ENCODE results near the gene WDR5B. TPM values are rescaled to one million over a fixed set of nuclear protein-coding genes. Genes with fewer than 3 reads are reported as not detected.

The WDR5B gene
- total and polyA plus RNA-seq, 5 donors: 2.0 to 4.0 (median 3.6) TPM

DNA sequence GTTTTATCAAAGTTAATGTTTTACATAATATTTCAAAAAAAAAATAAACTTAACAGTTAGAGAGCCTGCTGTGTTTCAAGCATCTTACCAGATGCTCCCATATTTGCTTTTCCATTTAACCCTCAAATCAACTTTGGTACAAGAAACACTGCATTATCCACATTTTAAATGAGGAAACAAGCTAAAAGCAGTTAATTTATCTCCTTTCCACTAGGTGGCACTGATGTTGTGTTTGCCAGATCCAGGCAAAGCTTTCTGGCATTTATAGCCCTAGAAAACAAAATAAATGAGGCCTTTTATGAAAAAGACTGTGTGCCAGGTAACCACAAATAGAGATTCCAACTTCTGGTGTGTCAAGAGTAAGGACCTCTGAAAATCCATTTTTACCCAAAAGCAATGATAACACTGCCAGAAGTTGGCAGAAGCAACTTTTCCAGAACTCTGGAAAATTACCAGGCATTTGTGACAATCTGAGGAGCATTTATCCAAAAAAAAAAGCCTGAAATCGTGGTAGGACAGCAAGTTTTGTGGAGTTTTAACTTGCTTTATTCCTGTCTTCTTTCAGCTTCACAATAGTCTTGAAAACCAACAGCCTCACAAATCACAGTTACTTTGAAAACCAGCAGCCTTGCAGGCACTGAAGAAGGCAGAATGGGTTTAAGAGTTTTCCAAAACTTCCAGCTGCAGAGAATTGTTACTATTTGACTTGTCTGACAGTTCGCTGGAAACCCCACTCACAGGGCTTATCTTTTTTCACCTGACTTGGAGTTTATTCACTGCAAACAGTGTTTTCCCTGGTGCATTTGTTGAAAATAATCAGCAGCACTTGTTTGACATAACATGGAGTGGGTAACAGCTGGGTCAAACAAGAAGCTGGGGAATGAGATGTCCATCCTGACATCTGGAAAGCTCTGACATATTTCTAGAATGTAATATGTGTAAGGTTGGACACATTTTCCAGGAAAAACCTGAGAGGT is 22.7 kb downstream of the WDR5B start:
- no peaks in the 10 kb centered on the region for H3K27me3 ChIP-seq (ENCODE audit: control insufficient read depth, insufficient read depth)
- H3K4me3 ChIP-seq (ENCODE audit: low read length): no peak overlapping the region
- ATAC-seq (no peak), DNase-seq (no peak)
- H3K27ac ChIP-seq (ENCODE audit: low read length): no peak overlapping the region
- WGBS: 42% methylated on average over 2 of the region's 2 CpGs
- intact Hi-C loops (cut with DNase I): loop anchor here in 3 of 4 donors (5.0 to 10.0 kb wide), 3 partner anchors 282 to 289 kb away; partner anchors contain the start of gene PARP14 (in 1 of the 3)
- no peaks in the 10 kb centered on the region for H3K4me1 ChIP-seq (ENCODE audit: control insufficient read depth, insufficient read depth, low read length)
- H3K9me3 ChIP-seq (ENCODE audit: control insufficient read depth, low read length): no peaks in the 10 kb centered on the region

DNA sequence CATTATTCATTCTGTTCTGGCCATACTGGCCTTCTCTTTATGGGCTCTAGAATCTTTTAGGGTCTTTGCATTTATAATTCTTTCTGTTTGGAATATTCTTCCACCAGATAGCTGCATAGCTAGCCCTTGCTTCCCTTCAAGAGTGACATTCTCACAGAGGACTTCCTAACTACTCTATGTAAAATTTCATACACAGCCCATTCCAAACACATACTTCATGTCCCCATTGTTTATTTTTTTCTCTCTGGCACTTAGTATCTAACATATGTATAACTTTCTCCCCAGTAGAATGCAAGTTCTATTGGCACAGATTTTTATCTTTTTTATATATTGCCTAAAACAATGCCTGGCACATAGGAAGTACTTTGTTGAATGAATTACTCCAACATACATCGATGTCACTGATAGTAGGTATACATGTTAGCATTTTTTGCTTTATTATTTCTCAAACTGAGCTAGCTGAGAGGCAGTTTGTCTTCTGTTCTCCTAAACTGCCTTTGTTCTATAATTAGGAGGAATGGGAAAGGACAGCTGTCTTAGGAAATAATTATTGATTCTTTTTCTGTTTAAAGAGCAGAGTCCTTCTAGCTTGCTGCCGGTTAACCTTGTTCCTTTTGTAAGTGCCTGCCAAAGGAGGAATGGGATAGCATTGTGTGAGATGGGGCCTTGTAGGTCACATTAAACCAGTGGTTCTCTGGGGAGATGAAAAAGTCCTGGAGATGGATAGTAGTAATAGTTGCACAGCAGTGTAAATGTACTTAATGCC is 24.0 kb downstream of the WDR5B start:
- ATAC-seq (no peak), DNase-seq (no peak)
- WGBS: 81% methylated on average over 2 of the region's 2 CpGs
- Histone ChIP-seq H3K4me1 (ENCODE audit: control insufficient read depth, insufficient read depth, low read length) (no peaks in the 10 kb centered on the region), H3K9me3 (ENCODE audit: control insufficient read depth, low read length) (no peaks in the 10 kb centered on the region), H3K4me3 (ENCODE audit: low read length) (no peak overlapping the region), H3K27ac (ENCODE audit: low read length) (no peak overlapping the region), H3K27me3 (ENCODE audit: control insufficient read depth, insufficient read depth) (no peaks in the 10 kb centered on the region)
- intact Hi-C loops (cut with DNase I): loop anchor here in 3 of 4 donors (5.0 to 10.0 kb wide), 3 partner anchors 283 to 290 kb away; partner anchors contain the start of gene PARP14 (in 1 of the 3)

DNA sequence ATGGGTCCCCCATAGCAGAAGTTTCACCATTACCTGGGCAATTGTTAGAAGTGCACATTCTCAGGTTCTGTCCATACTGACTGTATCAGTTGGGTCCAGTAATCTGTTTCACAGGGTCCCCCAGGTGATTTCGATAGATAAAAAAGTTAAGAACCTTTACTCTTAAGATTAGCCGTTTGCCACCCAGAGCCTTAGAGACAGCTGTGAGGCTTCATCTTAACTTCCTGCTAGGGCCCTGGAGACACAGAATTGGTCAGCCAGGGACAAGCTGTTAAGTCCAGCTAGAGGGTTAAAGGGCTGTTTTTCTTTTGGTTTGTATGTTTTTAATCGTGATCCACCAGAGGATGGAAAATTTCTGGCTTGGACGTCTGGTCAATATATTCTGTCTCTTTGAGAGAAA is 25.2 kb downstream of the WDR5B start:
- intact Hi-C loops (cut with DNase I): loop anchor here in 3 of 4 donors (5.0 to 10.0 kb wide), 3 partner anchors 284 to 292 kb away; partner anchors contain the start of gene PARP14 (in 1 of the 3)
- no peaks in the 10 kb centered on the region for H3K27me3 ChIP-seq (ENCODE audit: control insufficient read depth, insufficient read depth)
- H3K27ac ChIP-seq (ENCODE audit: low read length): peak overlapping the region; percentile 45
- H3K4me3 ChIP-seq (ENCODE audit: low read length): no peak overlapping the region
- no peaks in the 10 kb centered on the region for H3K9me3 ChIP-seq (ENCODE audit: control insufficient read depth, low read length)
- DNase-seq: no peak
- no peak for ATAC-seq
- WGBS: 48% methylated on average over 4 of the region's 4 CpGs
- no peaks in the 10 kb centered on the region for H3K4me1 ChIP-seq (ENCODE audit: control insufficient read depth, insufficient read depth, low read length)

DNA sequence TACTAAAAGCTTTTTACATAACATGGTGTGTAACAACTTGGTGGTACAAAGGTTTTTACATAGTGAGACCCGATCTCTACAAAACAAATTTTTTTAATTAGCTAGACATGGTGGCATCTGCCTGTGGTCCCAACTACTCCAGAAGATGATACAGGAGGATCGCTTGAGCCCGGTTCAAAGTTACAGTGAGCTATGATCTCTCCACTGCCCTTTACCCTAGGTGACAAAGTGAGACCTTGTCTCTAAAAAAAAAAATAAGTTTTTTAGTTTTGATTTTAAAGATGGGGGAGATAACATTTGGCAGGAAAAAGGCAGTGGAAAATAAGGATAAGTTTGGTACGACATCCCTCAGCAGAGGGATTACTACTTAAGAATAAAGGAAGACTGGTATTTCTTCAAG is 26.0 kb downstream of the WDR5B start:
- no peaks in the 10 kb centered on the region for H3K9me3 ChIP-seq (ENCODE audit: control insufficient read depth, low read length)
- 82% methylated on average over 4 of the region's 4 CpGs for WGBS
- no peak overlapping the region for H3K27ac ChIP-seq (ENCODE audit: low read length)
- no peak for ATAC-seq
- no peak overlapping the region for H3K4me3 ChIP-seq (ENCODE audit: low read length)
- intact Hi-C loops (cut with DNase I): loop anchor here in 3 of 4 donors (5.0 to 10.0 kb wide), 3 partner anchors 285 to 292 kb away; partner anchors contain the start of gene PARP14 (in 1 of the 3)
- H3K4me1 ChIP-seq (ENCODE audit: control insufficient read depth, insufficient read depth, low read length): no peaks in the 10 kb centered on the region
- no peaks in the 10 kb centered on the region for H3K27me3 ChIP-seq (ENCODE audit: control insufficient read depth, insufficient read depth)
- DNase-seq: no peak

DNA sequence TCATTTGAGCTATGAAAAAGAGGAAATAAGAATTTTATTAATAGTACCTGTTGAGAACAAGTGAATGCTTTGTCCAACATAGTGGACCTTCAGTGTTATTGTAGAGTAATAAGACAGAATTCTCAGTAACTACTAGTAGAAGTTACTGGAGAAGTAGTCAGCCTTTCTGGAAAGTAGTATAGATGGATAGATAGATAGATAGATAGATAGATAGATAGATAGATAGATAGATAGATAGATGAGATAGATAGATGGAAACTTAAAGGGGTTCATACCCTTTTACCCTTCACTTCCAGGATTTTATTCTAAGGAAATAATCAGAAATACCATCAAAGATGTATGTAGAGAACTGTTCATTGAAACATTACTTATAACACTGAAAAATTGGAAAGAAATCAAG is 26.7 kb downstream of the WDR5B start:
- DNase-seq: no peak
- Histone ChIP-seq H3K27me3 (ENCODE audit: control insufficient read depth, insufficient read depth) (no peaks in the 10 kb centered on the region), H3K4me1 (ENCODE audit: control insufficient read depth, insufficient read depth, low read length) (no peaks in the 10 kb centered on the region), H3K9me3 (ENCODE audit: control insufficient read depth, low read length) (no peaks in the 10 kb centered on the region), H3K27ac (ENCODE audit: low read length) (no peak overlapping the region), H3K4me3 (ENCODE audit: low read length) (no peak overlapping the region)
- intact Hi-C loops (cut with DNase I): no loop called here
- ATAC-seq: no peak

DNA sequence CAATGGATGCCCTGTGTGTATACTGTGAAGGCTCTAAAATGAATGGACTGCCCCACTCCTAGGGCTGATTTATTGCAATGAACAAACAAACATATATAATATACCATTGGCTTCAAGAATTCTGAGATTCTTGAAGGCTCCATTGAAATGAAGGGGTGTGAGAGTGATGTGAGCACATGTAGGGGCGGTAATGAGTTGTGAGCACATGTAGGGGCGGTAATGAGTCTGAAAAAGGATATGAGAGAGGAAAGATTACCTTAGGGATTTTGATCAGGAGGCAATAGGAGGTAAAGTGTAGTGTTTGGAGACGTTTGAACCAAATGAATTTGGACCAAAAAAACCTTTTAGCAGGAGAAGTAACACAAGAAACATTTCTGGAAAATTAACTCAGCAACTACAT is 28.2 kb downstream of the WDR5B start:
- no peaks in the 10 kb centered on the region for H3K4me1 ChIP-seq (ENCODE audit: control insufficient read depth, insufficient read depth, low read length)
- 76% methylated on average over 3 of the region's 3 CpGs for WGBS
- H3K4me3 ChIP-seq (ENCODE audit: low read length): no peak overlapping the region
- intact Hi-C loops (cut with DNase I): no loop called here
- ATAC-seq: no peak
- DNase-seq: no peak
- H3K9me3 ChIP-seq (ENCODE audit: control insufficient read depth, low read length): no peaks in the 10 kb centered on the region
- no peaks in the 10 kb centered on the region for H3K27me3 ChIP-seq (ENCODE audit: control insufficient read depth, insufficient read depth)
- H3K27ac ChIP-seq (ENCODE audit: low read length): no peak overlapping the region

DNA sequence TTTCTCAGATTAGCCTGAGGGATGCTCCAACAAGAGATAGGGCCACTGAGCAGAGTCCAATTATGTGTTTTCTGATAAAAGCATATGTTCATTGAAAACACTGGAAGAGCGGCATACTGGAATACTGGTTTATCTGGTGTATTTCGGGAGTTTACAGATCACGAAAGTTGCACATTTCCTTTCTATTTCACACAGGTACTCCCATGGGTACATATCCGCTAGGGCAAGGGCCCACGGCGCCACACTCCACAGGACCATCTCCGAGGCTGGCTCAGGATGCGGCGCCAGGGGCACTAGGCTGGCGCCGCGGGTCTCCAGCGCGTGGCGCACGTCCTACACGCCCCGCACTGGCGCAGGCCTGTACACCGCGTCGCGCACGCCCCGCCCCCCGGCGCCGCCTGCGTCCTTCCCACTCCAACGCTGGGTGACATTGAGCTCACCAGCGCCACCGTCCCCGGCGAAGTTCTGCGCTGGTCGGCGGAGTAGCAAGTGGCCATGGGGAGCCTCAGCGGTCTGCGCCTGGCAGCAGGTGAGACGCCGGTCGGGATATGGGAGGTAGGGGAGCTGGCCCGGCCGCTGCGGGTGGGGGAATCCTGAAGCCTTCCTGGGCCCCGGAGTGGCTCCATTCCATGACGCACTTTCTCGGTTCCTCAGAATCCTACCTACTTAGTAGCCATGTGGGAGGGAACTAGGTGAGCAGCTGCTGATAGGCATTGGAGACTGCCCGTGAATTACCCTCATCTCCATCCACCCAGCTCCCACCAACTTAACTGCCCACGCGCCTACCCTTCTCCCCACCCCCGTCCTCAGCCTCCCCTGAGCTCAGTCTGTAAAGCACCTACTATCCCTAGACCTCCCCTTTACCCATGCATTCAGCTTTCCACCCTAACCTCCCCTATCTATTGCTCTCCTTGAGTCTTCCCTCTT is 31.8 kb downstream of the WDR5B start, which contains the start of gene FAM162A:
TSS of gene FAM162A (plus strand) at position 412 of the 927 bp plus-strand sequence. CDS start at position 496, 84 bp downstream.
- Histone ChIP-seq H3K27ac (ENCODE audit: low read length) (peak within 1 kb of the TSS; percentile 89), H3K9me3 (ENCODE audit: control insufficient read depth, low read length) (no peaks in the 10 kb centered on the region), H3K4me3 (ENCODE audit: low read length) (peak within 1 kb of the TSS; percentile 98), H3K4me1 (ENCODE audit: control insufficient read depth, insufficient read depth, low read length) (no peaks in the 10 kb centered on the region), H3K27me3 (ENCODE audit: control insufficient read depth, insufficient read depth) (no peaks in the 10 kb centered on the region)
- intact Hi-C loops (cut with DNase I): no loop called here
- peak; percentile 95 to 99 (median 98) for DNase-seq
- WGBS: under 1% methylated on average over 52 of the region's 52 CpGs
- ATAC-seq: peak; percentile 99

DNA sequence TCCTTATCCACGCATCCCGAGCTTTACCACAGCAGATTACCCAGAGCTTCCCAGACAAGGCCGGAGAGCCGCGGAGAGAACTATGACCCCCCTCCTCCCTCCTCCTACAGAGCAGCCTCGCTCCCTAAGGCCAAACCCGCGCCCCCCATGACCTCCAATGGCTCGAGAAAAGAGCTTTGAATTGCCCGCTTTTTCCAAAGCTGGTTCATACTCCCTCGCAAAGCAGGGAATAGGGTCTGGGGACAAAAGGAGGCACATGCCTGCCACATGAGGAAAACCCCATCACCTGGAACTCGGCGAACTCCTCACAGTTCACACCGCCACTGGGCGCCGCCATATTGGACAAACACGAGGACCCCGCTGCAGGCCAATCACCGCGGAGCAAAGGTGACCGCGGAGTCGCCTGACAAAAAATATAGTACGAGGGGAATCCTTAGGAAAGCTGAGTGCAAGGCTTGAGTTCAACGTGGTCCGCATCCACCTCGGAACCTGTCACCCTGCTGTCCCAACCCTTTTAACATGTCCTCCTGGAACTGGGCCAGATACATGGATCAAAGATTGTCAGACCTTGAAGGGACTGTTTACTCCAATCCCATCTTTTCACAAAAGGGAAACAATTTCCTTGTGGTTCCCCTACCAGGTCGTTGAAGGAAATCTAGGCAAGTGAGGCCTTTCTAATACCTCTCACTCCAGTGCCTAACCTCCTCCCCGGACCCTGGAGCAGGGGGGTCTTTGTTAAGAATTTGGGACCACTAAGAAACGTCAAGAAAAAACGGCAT is 32.8 kb downstream of the WDR5B start, which contains the start of gene MIX23:
TSS of gene MIX23 (minus strand) at position 344 of the 779 bp plus-strand sequence. CDS start at position 337, 7 bp downstream.
- H3K4me1 ChIP-seq (ENCODE audit: control insufficient read depth, insufficient read depth, low read length): no peaks in the 10 kb centered on the region
- no peaks in the 10 kb centered on the region for H3K27me3 ChIP-seq (ENCODE audit: control insufficient read depth, insufficient read depth)
- H3K4me3 ChIP-seq (ENCODE audit: low read length): peak within 1 kb of the TSS; percentile 98
- H3K27ac ChIP-seq (ENCODE audit: low read length): peak within 1 kb of the TSS; percentile 89
- ATAC-seq: peak; percentile 86 to 90
- H3K9me3 ChIP-seq (ENCODE audit: control insufficient read depth, low read length): no peaks in the 10 kb centered on the region
- intact Hi-C loops (cut with DNase I): no loop called here
- WGBS: under 1% methylated on average over 31 of the region's 31 CpGs
- DNase-seq: peak; percentile 89 to 95 (median 92)

DNA sequence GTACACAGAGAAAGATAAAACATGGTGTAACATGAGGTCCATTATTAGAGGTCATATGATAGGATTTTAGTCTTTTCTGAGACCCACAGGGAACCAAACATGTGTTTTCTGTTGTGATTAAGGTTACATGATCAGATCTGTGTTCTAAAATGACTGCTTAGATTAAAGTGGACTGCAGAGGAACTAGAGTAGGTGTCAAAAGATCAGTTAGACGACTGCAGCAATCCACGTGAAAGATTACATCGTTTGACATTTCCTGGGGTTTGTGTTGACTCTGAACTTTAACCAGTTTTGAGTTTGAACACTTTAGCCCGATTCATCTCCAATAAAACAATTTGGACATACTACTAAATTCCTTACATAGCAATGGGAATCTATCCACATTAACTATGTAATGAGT is 37.9 kb downstream of the WDR5B start:
- Histone ChIP-seq H3K4me1 (ENCODE audit: control insufficient read depth, insufficient read depth, low read length) (no peaks in the 10 kb centered on the region), H3K27ac (ENCODE audit: low read length) (no peak overlapping the region), H3K4me3 (ENCODE audit: low read length) (no peak overlapping the region), H3K9me3 (ENCODE audit: control insufficient read depth, low read length) (no peaks in the 10 kb centered on the region), H3K27me3 (ENCODE audit: control insufficient read depth, insufficient read depth) (no peaks in the 10 kb centered on the region)
- intact Hi-C loops (cut with DNase I): no loop called here
- no peak for ATAC-seq
- DNase-seq: no peak
- WGBS: 65% methylated on average over 4 of the region's 4 CpGs

Measured in right cardiac atrium (tissue), 5 donors.